Kidney (tissue), 14 donors: Measurements from ENCODE around the gene VSTM4. TPM values are rescaled to one million over a fixed set of nuclear protein-coding genes. Genes with fewer than 3 reads are reported as not detected.

Source experiments
- DNase-seq, 5 donors: peaks; one replicate each; pipeline ENCODE4 v3.0.0-alpha.2; 2013 to 2020
- FAIRE-seq: peaks from 2 replicates; lab custom pipeline; 2012; peaks lifted over from hg19 to GRCh38; lab: Jason Lieb, UNC
- H3K27ac ChIP-seq, 2 donors: one replicate each; pipeline ENCODE4 v1.7.0; 2013; ENCODE audit warnings: low read depth in 2 of 2, low read length in 2 of 2, inconsistent platforms in 1 of 2
- H3K27me3 ChIP-seq: one replicate; pipeline ENCODE4 v1.7.1; 2013; ENCODE audit warnings: low read length, inconsistent platforms; ENCODE audit not compliant: control insufficient read depth, insufficient read depth
- H3K36me3 ChIP-seq, 3 donors: one replicate each; pipeline versions ENCODE4 v1.7.0 to v1.7.1; 2013; ENCODE audit warnings: low read length in 3 of 3, control low read depth in 1 of 3, inconsistent platforms in 1 of 3; ENCODE audit not compliant: insufficient read depth in 3 of 3, control insufficient read depth in 2 of 3
- H3K4me1 ChIP-seq, 3 donors: one replicate each; pipeline versions ENCODE4 v1.7.0 to v1.7.1; 2013; ENCODE audit warnings: low read length in 3 of 3, inconsistent platforms in 1 of 3, low read depth in 1 of 3; ENCODE audit not compliant: control insufficient read depth in 2 of 3, insufficient read depth in 2 of 3
- H3K4me3 ChIP-seq, 3 donors: one replicate each; pipeline versions ENCODE4 v1.7.0 to v1.8.1; 2013; ENCODE audit warnings: low read length in 3 of 3, control low read depth in 1 of 3, inconsistent platforms in 1 of 3
- H3K9ac ChIP-seq, 3 donors: one replicate each; pipeline versions ENCODE4 v1.7.0 to v1.7.1; 2013; ENCODE audit warnings: low read length in 3 of 3, control low read depth in 1 of 3, inconsistent platforms in 1 of 3
- H3K9me3 ChIP-seq, 3 donors: one replicate each; pipeline versions ENCODE4 v1.7.0 to v1.7.1; 2013; ENCODE audit warnings: low read length in 3 of 3, control low read depth in 1 of 3, inconsistent platforms in 1 of 3; ENCODE audit not compliant: control insufficient read depth in 2 of 3, insufficient read depth in 1 of 3
- CTCF ChIP-seq: IDR thresholded peaks from 3 replicates; pipeline ENCODE4 v1.5.1; 2012; ENCODE audit warnings: mild to moderate bottlenecking, moderate library complexity, borderline replicate concordance; ENCODE audit not compliant: insufficient read depth; ENCODE audit errors: extremely low read depth
- intact Hi-C: fragments of 100-400 bp; cut with DNase I; formaldehyde crosslinking; loops from one replicate; pipeline ENCODE4 v1.11.1; 2022
- polyA plus RNA-seq: library from polyadenylated mRNA; stranded (reverse); fragments of 350-450 nt; fragmentation: Illumina TruSeq; extraction: RNeasy Lipid Tissue Mini Kit (QIAGEN cat#74804); gene quantifications from one replicate; pipeline ENCODE4 v1.2.3, GENCODE V29; 2014; ENCODE audit warnings: low read depth, low replicate concordance; ENCODE audit not compliant: insufficient read depth
- total RNA-seq: library from RNA; stranded (reverse); fragmentation: NEBNext Ultra II Directional; extraction: Animal tissue kit (Norgen Biotek cat#: 25700); gene quantifications from one replicate; pipeline ENCODE4 v1.2.1, GENCODE V29; 2021
- donor health status: control.
- donor health status: control.
- donor health status: control.
- donor health status: control.
- donor health status: control.
- donor health status: DM: yes; HTN: yes; CAD: no.
- donor health status: Normal renal cell carcinoma (clear cell type).

Gene VSTM4
- total and polyA plus RNA-seq, 2 donors from 2014 or later: 7.4 to 8.5 TPM

GRCh38 chr10:49025347-49025983, 89.9 kb downstream of the VSTM4 start:
- peaks cover 0 to 6% (median 0%) of the 10 kb centered on the region in 3 donors for H3K36me3 ChIP-seq
- FAIRE-seq (no peak), DNase-seq (no peak)
- no peaks in the 10 kb centered on the region for H3K9me3 ChIP-seq
- H3K9ac ChIP-seq: no peak overlapping the region
- H3K4me1 ChIP-seq: peaks cover 0 to 8% (median 3%) of the 10 kb centered on the region in 3 donors
- H3K27me3 ChIP-seq: no peaks in the 10 kb centered on the region
- intact Hi-C loops: no loop called here
- no peak overlapping the region for H3K4me3 ChIP-seq
- no peak for TF ChIP-seq CTCF
- H3K27ac ChIP-seq: no peak overlapping the region

GRCh38 chr10:49024484-49024883, 90.8 kb downstream of the VSTM4 start:
- Histone ChIP-seq H3K9me3 (no peaks in the 10 kb centered on the region), H3K4me1 (peaks cover 0 to 8% (median 3%) of the 10 kb centered on the region in 3 donors), H3K36me3 (peaks cover 0 to 2% (median 0%) of the 10 kb centered on the region in 3 donors), H3K4me3 (no peak overlapping the region), H3K27ac (no peak overlapping the region), H3K27me3 (no peaks in the 10 kb centered on the region), H3K9ac (no peak overlapping the region)
- no peak for FAIRE-seq
- DNase-seq: no peak
- intact Hi-C loops: no loop called here
- no peak for TF ChIP-seq CTCF

DNA sequence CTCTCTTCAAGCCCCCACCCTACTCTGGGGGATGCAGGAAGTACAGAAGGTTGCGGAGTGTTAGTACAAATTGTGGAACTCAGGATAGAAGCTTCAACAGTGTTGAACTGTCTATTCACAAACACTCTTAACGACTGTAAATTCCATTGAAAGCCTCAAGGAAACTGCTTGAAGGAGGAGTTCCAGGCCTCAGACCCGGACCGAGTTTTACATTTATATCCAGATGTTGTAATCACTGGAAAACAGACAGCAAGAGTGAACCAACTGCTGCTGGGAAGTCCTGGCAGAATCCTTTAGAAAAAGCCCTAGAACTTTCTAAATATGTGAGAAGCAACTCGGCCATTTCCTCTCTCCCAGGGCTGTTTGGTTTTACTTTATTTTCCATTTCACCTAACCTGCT, 91.6 kb downstream of the VSTM4 start:
- Histone ChIP-seq H3K27me3 (no peaks in the 10 kb centered on the region), H3K4me3 (no peak overlapping the region), H3K27ac (peak overlapping the region in 1 of 2 donors; percentile 69), H3K36me3 (no peaks in the 10 kb centered on the region), H3K4me1 (peaks cover 0 to 8% (median 3%) of the 10 kb centered on the region in 3 donors), H3K9me3 (no peaks in the 10 kb centered on the region), H3K9ac (no peak overlapping the region)
- no peak for TF ChIP-seq CTCF
- intact Hi-C loops: no loop called here
- FAIRE-seq (no peak), DNase-seq (peak in 1 of 5 donors; percentile 51)

- H3K4me3 ChIP-seq: no peak overlapping the region
- no peaks in the 10 kb centered on the region for H3K36me3 ChIP-seq
- no peak overlapping the region for H3K27ac ChIP-seq
- DNase-seq: no peak
- FAIRE-seq: no peak
- H3K9me3 ChIP-seq: no peaks in the 10 kb centered on the region
- no peaks in the 10 kb centered on the region for H3K27me3 ChIP-seq
- intact Hi-C loops: no loop called here
- peaks cover 0 to 8% (median 3%) of the 10 kb centered on the region in 3 donors for H3K4me1 ChIP-seq
- no peak overlapping the region for H3K9ac ChIP-seq
- no peak for TF ChIP-seq CTCF
Measured at GRCh38 chr10:49023071-49023470, 92.3 kb downstream of the VSTM4 start.
